ENCODE data around the gene UNC13D.
"Not testable (repeated sequence)": the region's sequence is repeated elsewhere in the genome, so short reads cannot be mapped to it uniquely, and the experiment has no call there.

UNC13D gene

DNA sequence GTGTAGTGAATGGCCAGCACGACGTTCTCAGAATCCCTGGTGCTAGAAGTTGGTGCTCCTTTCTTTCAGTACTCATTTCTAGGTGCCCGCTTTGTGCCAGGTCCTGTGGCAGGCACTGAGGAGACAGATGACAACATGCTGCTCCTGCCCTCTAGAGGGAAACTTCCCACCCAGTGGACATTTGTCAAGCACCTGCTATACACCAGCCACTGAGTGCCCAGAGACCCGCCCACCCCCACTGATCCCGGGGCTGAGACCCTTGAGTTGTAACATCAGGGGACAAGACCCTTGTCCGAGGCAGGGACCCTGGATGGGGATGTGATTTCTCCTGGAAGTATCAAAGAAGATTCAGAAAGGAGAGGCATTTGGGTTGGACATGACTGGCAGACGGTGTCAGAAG lies 25.1 kb downstream of the UNC13D start:
- no peak for DNase-seq

- DNase-seq: no peak
These were observed 25.8 kb downstream of the UNC13D start for GRCh38 chr17:75818326-75818885.

- DNase-seq: no peak
These were observed 26.6 kb downstream of the UNC13D start for GRCh38 chr17:75817571-75817970.

GRCh38 chr17:75816693-75817092 lies 27.5 kb downstream of the UNC13D start:
- no peak for DNase-seq

DNA sequence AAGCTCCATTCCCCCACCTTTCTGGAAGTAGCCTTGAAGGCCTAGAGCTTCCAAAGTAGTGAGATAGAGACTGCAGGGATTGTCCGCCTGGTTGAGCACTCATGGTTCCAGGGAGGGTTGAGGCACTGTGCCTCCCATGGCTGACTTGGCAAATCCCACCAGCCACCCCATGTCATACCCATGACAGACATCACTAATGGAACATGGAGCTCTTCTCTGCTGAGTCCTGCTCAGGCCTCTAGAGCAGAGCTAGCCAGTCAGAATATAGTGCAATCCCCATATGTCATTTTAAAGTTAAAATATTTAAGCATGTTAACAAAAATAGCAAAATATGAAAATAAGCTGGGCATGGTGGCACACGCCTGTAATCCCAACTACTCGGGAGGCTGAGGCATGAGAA lies 28.8 kb downstream of the UNC13D start:
- no peak for DNase-seq

DNA sequence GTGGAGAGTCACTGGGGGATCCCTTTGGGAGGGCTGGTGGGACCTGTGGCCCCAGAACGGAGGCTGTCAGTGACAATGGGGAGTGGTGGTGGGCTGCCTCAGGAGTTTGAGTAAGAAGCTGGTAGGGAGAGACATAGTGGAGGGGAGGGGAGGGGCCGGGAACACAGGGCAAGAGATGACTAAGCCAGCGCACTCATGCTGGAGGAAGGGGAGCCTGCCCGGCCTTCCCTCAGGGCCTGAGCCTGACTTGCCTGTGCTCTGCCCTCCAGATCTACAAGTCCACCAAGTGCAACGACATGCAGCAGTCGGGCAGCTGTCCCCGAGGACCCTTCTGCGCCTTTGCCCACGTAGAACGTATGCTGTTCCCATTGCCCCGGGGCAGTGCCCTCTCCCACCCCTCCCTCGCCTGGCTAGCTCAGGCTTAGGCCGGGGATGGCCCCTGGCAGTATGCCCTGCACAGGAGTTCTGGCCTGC lies 29.3 kb downstream of the UNC13D start:
- DNase-seq: no peak

DNA sequence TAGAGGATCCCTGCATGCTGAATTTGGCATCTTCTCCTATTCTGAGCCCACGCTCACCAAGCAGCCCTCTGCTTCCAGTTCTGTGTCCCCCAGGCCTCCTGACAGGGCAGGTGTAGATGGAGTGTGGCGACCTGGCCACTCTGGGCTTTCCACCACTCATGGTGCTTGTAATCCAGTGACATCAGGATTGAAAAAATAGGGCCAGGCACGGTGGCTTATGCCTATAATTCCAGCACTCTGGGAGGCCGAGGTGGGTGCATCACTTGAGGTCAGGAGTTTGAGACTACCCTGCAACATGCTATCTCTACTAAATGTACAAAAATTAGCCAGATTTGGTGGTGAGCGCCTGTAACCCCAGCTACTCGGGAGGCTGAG lies 30.2 kb downstream of the UNC13D start:
- no peak for DNase-seq

DNA sequence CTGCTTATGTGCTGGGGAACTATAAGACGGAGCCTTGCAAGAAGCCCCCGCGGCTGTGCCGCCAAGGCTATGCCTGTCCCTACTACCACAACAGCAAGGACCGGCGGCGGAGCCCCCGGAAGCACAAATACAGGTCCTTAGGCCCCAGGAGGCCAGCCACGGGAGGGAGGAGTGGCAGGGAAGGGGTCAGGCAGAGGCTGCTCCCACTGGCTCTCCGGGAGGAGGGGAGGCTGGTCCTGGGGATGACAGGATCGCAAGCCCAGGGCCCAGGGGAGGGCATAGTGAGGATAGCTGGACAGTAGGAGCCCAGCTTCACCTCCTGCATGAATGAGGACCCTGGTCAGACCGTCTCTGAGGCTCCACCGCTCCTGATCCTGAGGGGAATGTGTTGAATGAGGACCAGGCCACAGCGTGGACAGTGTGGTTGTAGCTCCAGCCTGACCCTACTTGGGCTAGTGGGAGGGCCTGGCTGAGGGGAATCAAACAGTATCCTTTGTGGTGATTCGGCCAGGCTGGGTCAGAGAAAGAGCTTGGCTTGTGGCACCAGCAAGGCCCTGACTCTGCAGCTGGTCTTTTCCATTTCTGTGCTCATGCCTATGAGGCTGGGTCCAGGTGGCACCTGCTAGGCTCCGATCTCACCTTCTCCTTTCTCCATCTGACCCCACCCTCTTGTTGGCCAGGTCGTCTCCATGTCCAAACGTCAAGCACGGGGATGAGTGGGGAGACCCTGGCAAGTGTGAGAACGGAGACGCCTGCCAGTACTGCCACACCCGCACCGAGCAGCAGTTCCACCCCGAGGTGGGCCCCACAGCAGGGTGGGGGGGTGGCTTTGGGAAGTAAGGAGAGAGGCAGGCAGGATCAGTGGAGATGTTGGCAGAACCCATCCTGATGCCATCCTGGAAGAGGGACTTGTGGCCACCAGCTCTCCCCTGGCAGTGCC lies 30.9 kb downstream of the UNC13D start:
- no peak for DNase-seq

- DNase-seq: no peak
These were observed 31.8 kb downstream of the UNC13D start for GRCh38 chr17:75812096-75813013.

- DNase-seq: no peak
These were observed 33.0 kb downstream of the UNC13D start for GRCh38 chr17:75811174-75811573.

- DNase-seq: not testable (repeated sequence)
These were observed 33.4 kb downstream of the UNC13D start for GRCh38 chr17:75810756-75811155.

DNA sequence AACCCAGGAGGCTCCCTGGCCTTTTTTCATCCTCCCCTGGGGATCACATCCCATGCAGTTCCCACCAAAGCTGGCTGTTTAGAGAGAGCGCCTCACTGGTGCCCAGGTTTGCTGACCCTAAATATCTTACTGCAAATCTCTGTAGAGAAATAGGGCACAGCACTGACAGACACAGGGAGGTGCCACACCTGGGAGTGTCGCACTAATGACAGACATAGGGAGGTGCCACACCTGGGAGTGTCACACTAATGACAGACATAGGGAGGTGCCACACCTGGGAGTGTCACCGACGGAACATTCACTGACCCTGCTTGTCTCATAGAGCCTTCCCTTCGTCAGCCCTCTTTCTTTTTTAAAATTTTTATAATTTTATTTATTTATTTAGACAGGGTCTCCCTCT lies 34.0 kb downstream of the UNC13D start:
- DNase-seq: no peak

- no peak for DNase-seq
These were observed 34.5 kb downstream of the UNC13D start for GRCh38 chr17:75809631-75810111.

DNA sequence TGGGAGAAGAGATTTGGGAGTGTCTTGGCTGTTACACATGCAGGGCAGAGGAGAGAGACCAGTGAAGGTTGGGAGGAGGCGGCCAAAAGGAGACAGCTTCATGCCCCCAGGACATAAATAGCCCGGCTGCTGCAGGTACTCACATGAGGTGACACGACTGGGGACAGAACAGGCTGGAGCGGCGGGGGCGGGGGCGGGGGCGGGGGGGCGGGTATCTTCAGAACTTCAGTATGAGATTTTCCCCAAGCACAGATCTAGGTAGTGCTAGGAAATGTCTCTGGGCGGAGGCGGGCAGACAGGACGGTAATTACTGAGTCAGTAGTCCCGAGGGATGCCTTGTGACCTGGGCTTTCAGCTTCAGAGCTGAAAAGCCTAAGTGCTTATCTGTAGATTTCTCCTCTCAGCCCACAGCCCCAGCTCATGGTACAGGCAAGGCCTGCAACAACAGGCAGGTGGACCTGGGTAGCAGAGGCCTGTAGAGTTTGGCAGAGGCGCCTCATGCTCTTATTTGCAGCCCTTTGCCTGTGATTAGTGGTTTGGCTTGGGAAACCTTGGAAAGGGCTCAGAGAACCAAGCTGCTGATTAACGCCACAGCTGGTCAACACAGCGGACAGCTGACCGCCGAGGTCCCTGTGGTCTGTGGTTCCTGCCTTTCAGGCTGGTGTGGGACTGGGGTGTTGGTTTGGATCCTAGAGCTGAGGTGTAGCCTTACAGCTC lies 35.1 kb downstream of the UNC13D start:
- DNase-seq: no peak

- DNase-seq: no peak
These were observed 35.7 kb downstream of the UNC13D start for GRCh38 chr17:75808549-75808904.

GRCh38 chr17:75807861-75808260 lies 36.3 kb downstream of the UNC13D start:
- no peak for DNase-seq

GRCh38 chr17:75806822-75807500 lies 37.2 kb downstream of the UNC13D start:
- DNase-seq: no peak

GRCh38 chr17:75803883-75804282 lies 40.3 kb downstream of the UNC13D start:
- DNase-seq: no peak

GRCh38 chr17:75799402-75799801 lies 44.8 kb downstream of the UNC13D start:
- no peak for DNase-seq

GRCh38 chr17:75795820-75796607 lies 48.2 kb downstream of the UNC13D start:
- DNase-seq: no peak

DNA sequence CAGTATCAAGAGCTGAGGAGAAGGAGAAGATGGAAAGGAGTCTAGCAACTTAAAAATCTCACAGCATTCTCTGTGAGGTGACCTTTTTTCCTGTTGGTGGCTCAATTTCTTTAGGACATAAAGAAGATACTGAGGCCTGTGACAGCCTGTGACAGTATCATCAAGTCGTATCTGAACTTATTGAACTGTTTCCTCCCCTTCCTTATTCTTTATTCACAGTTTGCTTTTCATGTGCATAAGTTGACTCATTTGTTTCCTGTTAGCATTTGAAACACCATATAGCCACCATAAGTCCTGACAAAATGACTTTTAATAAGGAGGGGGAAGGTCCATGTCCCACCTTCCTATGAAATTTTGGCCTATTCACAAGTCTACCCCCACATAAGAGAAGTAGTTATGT lies 50.7 kb downstream of the UNC13D start:
- DNase-seq: no peak

Measured in NCI-H524 treated with DMSO at 0.1 percent for 48 hours (cell line).